ENCODE measurements around the gene SCRT2. TPM values are rescaled to one million over a fixed set of nuclear protein-coding genes. Genes with fewer than 3 reads are reported as not detected.

The SCRT2 gene
- total and polyA plus RNA-seq, 2 of the 8 experiments (the other 6 are each of a cell fraction or from before 2014, with no cell fraction given): 0.12 to 0.34 TPM

DNA sequence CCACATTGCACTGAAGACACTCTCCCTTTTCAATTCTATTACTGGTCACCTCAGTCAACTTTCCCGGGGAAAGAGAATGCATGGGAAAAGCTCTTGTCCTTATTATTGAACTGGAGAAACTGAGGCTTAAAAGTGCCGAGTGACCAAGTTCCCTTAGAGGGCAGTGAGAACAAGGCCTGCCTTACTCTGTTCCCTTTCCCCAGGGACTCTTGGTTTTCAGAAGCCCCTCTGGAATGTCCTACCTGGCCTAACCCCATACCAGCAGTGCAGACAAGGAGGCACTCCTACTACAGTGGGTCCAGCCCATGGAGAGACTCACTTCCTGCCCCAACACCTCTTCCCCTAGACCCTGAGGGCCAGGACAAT is 28.8 kb downstream of the SCRT2 start:
- Histone ChIP-seq H2BK15ac (ENCODE audit: low read length) (no peak overlapping the region), H3K23ac (ENCODE audit: insufficient read length) (no peak overlapping the region), H3K27ac (ENCODE audit: low read depth, low read length) (no peak overlapping the region), H4K8ac (ENCODE audit: extremely low read depth, insufficient read depth, low read length) (no peak overlapping the region), H2BK12ac (ENCODE audit: low read depth, low read length) (no peak overlapping the region), H3K9me3 (ENCODE audit: insufficient read depth in 2 of 2, low read depth in 1 of 2, low read length in 1 of 2) (no peaks in the 10 kb centered on the region), H2AK5ac (ENCODE audit: low read depth, low read length) (no peak overlapping the region), H3K14ac (ENCODE audit: insufficient read length) (no peak overlapping the region), H3K23me2 (ENCODE audit: low read depth, low read length) (no peaks in the 10 kb centered on the region), H3K4me2 (ENCODE audit: insufficient read depth in 1 of 2, low read depth in 2 of 2, low read length in 2 of 2) (no peak overlapping the region), H3K56ac (replicated peaks; ENCODE audit: insufficient read length, low read depth, low read length) (no peak overlapping the region), H2AFZ (ENCODE audit: low read length) (no peak overlapping the region), H4K5ac (ENCODE audit: insufficient read length, low read depth, low read length) (no peak overlapping the region), H3K79me1 (ENCODE audit: low read depth, low read length) (no peaks in the 10 kb centered on the region), H3K4me3 (ENCODE audit: extremely low read depth in 1 of 4, insufficient read depth in 2 of 4, low read depth in 3 of 4, low read length in 4 of 4) (no peak overlapping the region), H3K9ac (replicated peaks in 1 of 4; ENCODE audit: extremely low read depth in 1 of 4, low read depth in 3 of 4, low read length in 3 of 4) (no peak overlapping the region), H4K91ac (replicated peaks; ENCODE audit: insufficient read length, low read length) (no peak overlapping the region), H3K4me1 (replicated peaks in 1 of 4; ENCODE audit: control insufficient read depth in 3 of 4, insufficient read depth in 4 of 4, low read length in 3 of 4) (peaks cover 0 to 5% (median 1%) of the 10 kb centered on the region in 4 experiments; a peak in 4 of 7 replicates), H3K18ac (ENCODE audit: extremely low read depth, low read length) (no peak overlapping the region), H2BK120ac (replicated peaks; ENCODE audit: low read depth, low read length) (no peak overlapping the region), H2BK20ac (ENCODE audit: low read length) (no peak overlapping the region), H3K36me3 (ENCODE audit: control insufficient read depth in 2 of 4, insufficient read depth in 4 of 4, low read length in 3 of 4) (peaks cover 7 to 16% (median 15%) of the 10 kb centered on the region in 4 experiments; a peak in 7 of 8 replicates), H3K79me2 (ENCODE audit: control insufficient read depth in 1 of 2, insufficient read depth in 2 of 2, low read length in 2 of 2) (no peaks in the 10 kb centered on the region), H2BK5ac (ENCODE audit: low read depth, low read length) (no peak overlapping the region), H4K20me1 (replicated peaks in 1 of 2; ENCODE audit: control insufficient read depth in 1 of 2, insufficient read depth in 2 of 2, low read length in 2 of 2) (peaks cover 0 to 4% of the 10 kb centered on the region in 2 experiments), H3K27me3 (replicated peaks in 1 of 4; ENCODE audit: control insufficient read depth in 3 of 4, extremely low read depth in 1 of 4, insufficient read depth in 3 of 4, low read length in 3 of 4) (no peaks in the 10 kb centered on the region), H3K4ac (replicated peaks; ENCODE audit: insufficient read length, low read depth, low read length) (no peak overlapping the region)
- DNase-seq (ENCODE audit: low read depth in 1 of 2, low spot score in 2 of 2) (no peak), FAIRE-seq (no peak)
- POLR2A ChIA-PET (ENCODE audit: partially characterized antibody): no interaction called here
- CTCF ChIA-PET (ENCODE audit: partially characterized antibody): interaction anchor here (0.8 to 11.0 kb wide), 17 partner anchors 16 to 148 kb away, joined by 3 to 157 read pairs (median 7); partner anchors contain the start of gene SCRT2
- 90% methylated on average over 2 of the region's 2 CpGs; no CpG with 5 or more reads in 1 of the 2 experiments for WGBS, 2 experiments (ENCODE audit: extremely low coverage in 1 of 2, insufficient coverage in 1 of 2, insufficient read length in 1 of 2, insufficient replicate concordance in 2 of 2, low coverage in 1 of 2, low lambda C conversion rate in 2 of 2, missing lambda C conversion rate in 1 of 2)
- TF ChIP-seq TCF12 (IDR thresholded peaks at IDR 0.05; ENCODE audit: low read depth, low read length) (no peak), RNF2 (IDR thresholded peaks at IDR 0.05; ENCODE audit: borderline replicate concordance, low read depth, low read length, missing control alignments, poor library complexity, severe bottlenecking) (no peak), EP300 (IDR thresholded peaks at IDR 0.05; ENCODE audit: borderline replicate concordance in 1 of 2, low read depth in 2 of 2, low read length in 2 of 2) (no peak), SRF (IDR thresholded peaks at IDR 0.05; ENCODE audit: low read depth, low read length) (no peak), E2F6 (IDR thresholded peaks at IDR 0.05) (no peak), BACH1 (IDR thresholded peaks at IDR 0.05; ENCODE audit: low read length) (no peak), KDM1A (IDR thresholded peaks at IDR 0.05; ENCODE audit: borderline replicate concordance, low read length) (no peak), SUZ12 (IDR thresholded peaks at IDR 0.05; ENCODE audit: low read length) (no peak), SIN3A (conservative IDR thresholded peaks at IDR 0.05 in 1 of 2, IDR thresholded peaks at IDR 0.05 in 1 of 2; ENCODE audit: low read depth in 1 of 2, low read length in 2 of 2) (no peak), TAF7 (optimal IDR thresholded peaks at IDR 0.05; ENCODE audit: borderline replicate concordance, low read depth, low read length) (no peak)
- TF ChIP-seq, protein P1, sequence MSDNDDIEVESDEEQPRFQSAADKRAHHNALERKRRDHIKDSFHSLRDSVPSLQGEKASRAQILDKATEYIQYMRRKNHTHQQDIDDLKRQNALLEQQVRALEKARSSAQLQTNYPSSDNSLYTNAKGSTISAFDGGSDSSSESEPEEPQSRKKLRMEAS (IDR thresholded peaks at IDR 0.05): no peak
- TF ChIP-seq, protein P2, sequence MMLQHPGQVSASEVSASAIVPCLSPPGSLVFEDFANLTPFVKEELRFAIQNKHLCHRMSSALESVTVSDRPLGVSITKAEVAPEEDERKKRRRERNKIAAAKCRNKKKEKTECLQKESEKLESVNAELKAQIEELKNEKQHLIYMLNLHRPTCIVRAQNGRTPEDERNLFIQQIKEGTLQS (IDR thresholded peaks at IDR 0.05; ENCODE audit: insufficient read depth, low read depth, low read length): no peak
